Spinal cord (tissue), 10 donors: ENCODE measurements around the gene UMPS. TPM values are rescaled to one million over a fixed set of nuclear protein-coding genes. Genes with fewer than 3 reads are reported as not detected.
"Not testable (repeated sequence)": the region's sequence is repeated elsewhere in the genome, so short reads cannot be mapped to it uniquely, and the experiment has no call there.

Experiments
- DNase-seq, 6 donors: peaks; one replicate each; pipeline versions ENCODE4 v3.0.0 to v3.0.0-alpha.2; 2013 to 2015; ENCODE audit warnings: low spot score in 6 of 6, low read depth in 4 of 6
- H3K27ac ChIP-seq: one replicate; pipeline ENCODE4 v1.5.1; 2013; ENCODE audit warnings: low read depth, low read length, control low read depth
- H3K27me3 ChIP-seq: one replicate; pipeline ENCODE4 v1.6.1; 2013; ENCODE audit warnings: low read length; ENCODE audit not compliant: control insufficient read depth, insufficient read depth
- H3K36me3 ChIP-seq: one replicate; pipeline ENCODE4 v1.6.1; 2013; ENCODE audit warnings: low read length; ENCODE audit not compliant: control insufficient read depth, insufficient read depth
- H3K4me1 ChIP-seq: one replicate; pipeline ENCODE4 v1.6.1; 2013; ENCODE audit warnings: low read length; ENCODE audit not compliant: control insufficient read depth, insufficient read depth
- H3K4me3 ChIP-seq: one replicate; pipeline ENCODE4 v1.5.1; 2013; ENCODE audit warnings: low read depth, low read length, control low read depth
- H3K9me3 ChIP-seq: one replicate; pipeline ENCODE4 v1.6.1; 2013; ENCODE audit warnings: low read length; ENCODE audit not compliant: control insufficient read depth, insufficient read depth
- WGBS: methylation state at CpG from one replicate; pipeline ENCODE4 v1.1.5; 2013; ENCODE audit warnings: missing lambda C conversion rate; ENCODE audit not compliant: insufficient coverage; 5-methylcytosine and 5-hydroxymethylcytosine counted together
- polyA plus RNA-seq, 2 donors: library from polyadenylated mRNA; unstranded; fragments of 120-200 nt; gene quantifications; one replicate each; pipeline ENCODE4 v1.2.1, GENCODE V29; 2013; ENCODE audit not compliant: insufficient read length in 2 of 2
- total RNA-seq, 2 donors: library from RNA; depleted of rRNA in 1 of 2; stranded (reverse); fragments of 120-200 nt in 1 of 2; fragments of >200 nt in 1 of 2; gene quantifications; one replicate each; pipeline versions ENCODE4 v1.2.3 to v1.2.4, GENCODE V29; 2013 to 2014
- donor health status: healthy.

Gene UMPS
- total and polyA plus RNA-seq, 4 donors, result 24.0 to 33.6 (median 31.5) TPM

- H3K4me3 ChIP-seq, result no peak overlapping the region
- peaks cover 36% of the 10 kb centered on the region for H3K36me3 ChIP-seq
- no peak for DNase-seq
- no peaks in the 10 kb centered on the region for H3K4me1 ChIP-seq
- no peak overlapping the region for H3K27ac ChIP-seq
- WGBS, result 94% methylated on average over 10 of the region's 14 CpGs
- no peaks in the 10 kb centered on the region for H3K9me3 ChIP-seq
- no peaks in the 10 kb centered on the region for H3K27me3 ChIP-seq
Measured at GRCh38 chr3:124747111-124747981, 17.1 kb downstream of the UMPS start.

- H3K4me3 ChIP-seq, result no peak overlapping the region
- no peaks in the 10 kb centered on the region for H3K4me1 ChIP-seq
- no peaks in the 10 kb centered on the region for H3K27me3 ChIP-seq
- H3K27ac ChIP-seq, result no peak overlapping the region
- H3K9me3 ChIP-seq, result no peaks in the 10 kb centered on the region
- no peak for DNase-seq
- peaks cover 33% of the 10 kb centered on the region for H3K36me3 ChIP-seq
- 89% methylated on average over 7 of the region's 8 CpGs for WGBS
Measured at GRCh38 chr3:124748560-124749198, 18.4 kb downstream of the UMPS start.

- H3K4me1 ChIP-seq, H3K9me3 ChIP-seq, H3K4me3 ChIP-seq, H3K27me3 ChIP-seq, H3K27ac ChIP-seq, DNase-seq: not testable (repeated sequence)
- WGBS, result no CpG with 5 or more reads among the region's 27 CpGs
- peaks cover 22% of the 10 kb centered on the region for H3K36me3 ChIP-seq
Measured at GRCh38 chr3:124749877-124750276, 19.6 kb downstream of the UMPS start.

GRCh38 chr3:124751501-124751900, 21.2 kb downstream of the UMPS start:
- H3K36me3 ChIP-seq, result peaks cover 9% of the 10 kb centered on the region
- no peaks in the 10 kb centered on the region for H3K4me1 ChIP-seq
- H3K27me3 ChIP-seq, result no peaks in the 10 kb centered on the region
- DNase-seq, result no peak
- H3K27ac ChIP-seq, result no peak overlapping the region
- WGBS, result 0% methylated on average over 1 of the region's 5 CpGs
- H3K9me3 ChIP-seq, result no peaks in the 10 kb centered on the region
- no peak overlapping the region for H3K4me3 ChIP-seq

GRCh38 chr3:124752051-124752450, 21.8 kb downstream of the UMPS start:
- Histone ChIP-seq H3K4me1 (no peaks in the 10 kb centered on the region), H3K27me3 (no peaks in the 10 kb centered on the region)
- WGBS, result 100% methylated on average over 2 of the region's 3 CpGs

GRCh38 chr3:124757926-124758325, 27.7 kb downstream of the UMPS start:
- H3K4me3 ChIP-seq, DNase-seq, H3K4me1 ChIP-seq, H3K9me3 ChIP-seq, H3K27me3 ChIP-seq, H3K27ac ChIP-seq, H3K36me3 ChIP-seq: not testable (repeated sequence)
- 78% methylated on average over 5 of the region's 7 CpGs for WGBS

More at GRCh38 chr3:124752051-124752450, 21.8 kb downstream of the UMPS start:
- H3K27ac ChIP-seq, result no peak overlapping the region
- no peaks in the 10 kb centered on the region for H3K9me3 ChIP-seq
- H3K4me3 ChIP-seq, result no peak overlapping the region
- H3K36me3 ChIP-seq, result peaks cover 4% of the 10 kb centered on the region
- no peak for DNase-seq

GRCh38 chr3:124758851-124759635, 28.8 kb downstream of the UMPS start:
- H3K27me3 ChIP-seq, result no peaks in the 10 kb centered on the region
- H3K36me3 ChIP-seq, result peaks cover 15% of the 10 kb centered on the region
- no peak overlapping the region for H3K4me3 ChIP-seq
- no peak overlapping the region for H3K27ac ChIP-seq
- DNase-seq, result no peak
- no peaks in the 10 kb centered on the region for H3K9me3 ChIP-seq
- WGBS, result 63% methylated on average over 3 of the region's 5 CpGs
- H3K4me1 ChIP-seq, result peaks cover 7% of the 10 kb centered on the region

- H3K9me3 ChIP-seq, result no peaks in the 10 kb centered on the region
- no peak overlapping the region for H3K27ac ChIP-seq
- 89% methylated on average over 12 of the region's 14 CpGs for WGBS
- no peaks in the 10 kb centered on the region for H3K27me3 ChIP-seq
- H3K36me3 ChIP-seq, result peaks cover 20% of the 10 kb centered on the region
- H3K4me3 ChIP-seq, result no peak overlapping the region
- no peak for DNase-seq
- peaks cover 9% of the 10 kb centered on the region for H3K4me1 ChIP-seq
Measured at GRCh38 chr3:124759666-124760401, 29.6 kb downstream of the UMPS start.

GRCh38 chr3:124760601-124761000, 30.3 kb downstream of the UMPS start:
- Histone ChIP-seq H3K36me3 (peaks cover 25% of the 10 kb centered on the region), H3K4me3 (no peak overlapping the region), H3K27me3 (no peaks in the 10 kb centered on the region), H3K9me3 (no peaks in the 10 kb centered on the region), H3K27ac (no peak overlapping the region), H3K4me1 (peaks cover 17% of the 10 kb centered on the region)
- DNase-seq, result peak in 1 of 6 donors; percentile 37
- 88% methylated on average over 1 of the region's 2 CpGs for WGBS
